ENCODE results near the gene ARRDC3.
"Not testable (repeated sequence)": the region's sequence is repeated elsewhere in the genome, so short reads cannot be mapped to it uniquely, and the experiment has no call there.

Gene ARRDC3

GRCh38 chr5:91401175-91401574 is 18.1 kb upstream of the ARRDC3 start:
- no peak overlapping the region for H3K27ac ChIP-seq (ENCODE audit: poor library complexity, severe bottlenecking)
- no peak for TF ChIP-seq CTCF (IDR thresholded peaks at IDR 0.05; ENCODE audit: poor library complexity, severe bottlenecking)

GRCh38 chr5:91397791-91398190 is 14.7 kb upstream of the ARRDC3 start:
- Histone ChIP-seq H3K36me3 (ENCODE audit: low read depth) (no peaks in the 10 kb centered on the region), H3K9me3 (ENCODE audit: severe bottlenecking) (no peaks in the 10 kb centered on the region), H3K4me3 (ENCODE audit: severe bottlenecking) (no peak overlapping the region), H3K4me1 (ENCODE audit: insufficient read depth, poor library complexity, severe bottlenecking) (no peaks in the 10 kb centered on the region), H3K27ac (ENCODE audit: poor library complexity, severe bottlenecking) (no peak overlapping the region), H3K27me3 (ENCODE audit: insufficient read depth, poor library complexity, severe bottlenecking) (no peaks in the 10 kb centered on the region)
- TF ChIP-seq CTCF (IDR thresholded peaks at IDR 0.05; ENCODE audit: poor library complexity, severe bottlenecking): no peak
- DNase-seq (ENCODE audit: low spot score) (no peak), ATAC-seq (ENCODE audit: low read depth) (no peak)

More at GRCh38 chr5:91401175-91401574, 18.1 kb upstream of the ARRDC3 start:
- no peak overlapping the region for H3K4me3 ChIP-seq (ENCODE audit: severe bottlenecking)
- no peak for ATAC-seq (ENCODE audit: low read depth)
- no peaks in the 10 kb centered on the region for H3K4me1 ChIP-seq (ENCODE audit: insufficient read depth, poor library complexity, severe bottlenecking)
- no peaks in the 10 kb centered on the region for H3K36me3 ChIP-seq (ENCODE audit: low read depth)
- DNase-seq (ENCODE audit: low spot score): no peak
- no peaks in the 10 kb centered on the region for H3K27me3 ChIP-seq (ENCODE audit: insufficient read depth, poor library complexity, severe bottlenecking)
- H3K9me3 ChIP-seq (ENCODE audit: severe bottlenecking): no peaks in the 10 kb centered on the region

- ATAC-seq (ENCODE audit: low read depth): no peak
- Histone ChIP-seq H3K36me3 (ENCODE audit: low read depth) (no peaks in the 10 kb centered on the region), H3K4me1 (ENCODE audit: insufficient read depth, poor library complexity, severe bottlenecking) (no peaks in the 10 kb centered on the region), H3K4me3 (ENCODE audit: severe bottlenecking) (no peak overlapping the region), H3K9me3 (ENCODE audit: severe bottlenecking) (no peaks in the 10 kb centered on the region), H3K27ac (ENCODE audit: poor library complexity, severe bottlenecking) (no peak overlapping the region), H3K27me3 (ENCODE audit: insufficient read depth, poor library complexity, severe bottlenecking) (no peaks in the 10 kb centered on the region)
- DNase-seq (ENCODE audit: low spot score): no peak
- TF ChIP-seq CTCF (IDR thresholded peaks at IDR 0.05; ENCODE audit: poor library complexity, severe bottlenecking): no peak
Measured at GRCh38 chr5:91390268-91390667, 7.2 kb upstream of the ARRDC3 start.

GRCh38 chr5:91389555-91389954 is 6.4 kb upstream of the ARRDC3 start:
- H3K4me3 ChIP-seq (ENCODE audit: severe bottlenecking); ATAC-seq (ENCODE audit: low read depth); H3K9me3 ChIP-seq (ENCODE audit: severe bottlenecking); H3K4me1 ChIP-seq (ENCODE audit: insufficient read depth, poor library complexity, severe bottlenecking); H3K27ac ChIP-seq (ENCODE audit: poor library complexity, severe bottlenecking); DNase-seq (ENCODE audit: low spot score); H3K27me3 ChIP-seq (ENCODE audit: insufficient read depth, poor library complexity, severe bottlenecking); H3K36me3 ChIP-seq (ENCODE audit: low read depth): not testable (repeated sequence)

- H3K27me3 ChIP-seq (ENCODE audit: insufficient read depth, poor library complexity, severe bottlenecking): no peaks in the 10 kb centered on the region
- no peak overlapping the region for H3K27ac ChIP-seq (ENCODE audit: poor library complexity, severe bottlenecking)
- DNase-seq (ENCODE audit: low spot score) (no peak), ATAC-seq (ENCODE audit: low read depth) (no peak)
- no peak for TF ChIP-seq CTCF (IDR thresholded peaks at IDR 0.05; ENCODE audit: poor library complexity, severe bottlenecking)
- no peaks in the 10 kb centered on the region for H3K9me3 ChIP-seq (ENCODE audit: severe bottlenecking)
- H3K4me1 ChIP-seq (ENCODE audit: insufficient read depth, poor library complexity, severe bottlenecking): peaks cover 4% of the 10 kb centered on the region
- no peaks in the 10 kb centered on the region for H3K36me3 ChIP-seq (ENCODE audit: low read depth)
- H3K4me3 ChIP-seq (ENCODE audit: severe bottlenecking): no peak overlapping the region
Measured at GRCh38 chr5:91388362-91388761, 5.2 kb upstream of the ARRDC3 start.
